Left cardiac atrium (tissue), 4 donors: Measurements from ENCODE around the gene COMTD1. TPM values are rescaled to one million over a fixed set of nuclear protein-coding genes. Genes with fewer than 3 reads are reported as not detected.
"Not testable (repeated sequence)": the region's sequence is repeated elsewhere in the genome, so short reads cannot be mapped to it uniquely, and the experiment has no call there.

ENCODE experiments used
- ATAC-seq, 2 donors: fragments of 200-7000 bp; cut with Tn5 transposase; one replicate each; pipeline ENCODE4 v1.9.1; 2020; ENCODE audit warnings: mild to moderate bottlenecking in 2 of 2, moderate library complexity in 2 of 2
- DNase-seq: peaks from one replicate; pipeline ENCODE4 v3.0.0-alpha.2; 2020
- intact Hi-C, 2 donors: fragments of 100-400 bp; cut with DNase I; formaldehyde crosslinking; loops; one replicate each; pipeline versions ENCODE4 v1.14.1 to v1.15.1; 2022 to 2023
- total RNA-seq, 2 donors: library from RNA; stranded (reverse); fragmentation: NEBNext Ultra II Directional; extraction: Animal tissue kit (Norgen Biotek cat#: 25700); gene quantifications; one replicate each; pipeline ENCODE4 v1.2.1, GENCODE V29; 2021
- donor health status: DM: no; HTN: yes; CAD: no.
- donor health status: DM: no; HTN: yes; CAD: no; lungs with severe emphysema.
- donor health status: DM: yes; HTN: yes; CAD: no.
- donor health status: Dilated cardiomyopathy.

COMTD1 gene
- total RNA-seq, 2 donors from 2014 or later: 22.7 to 28.2 TPM

DNA sequence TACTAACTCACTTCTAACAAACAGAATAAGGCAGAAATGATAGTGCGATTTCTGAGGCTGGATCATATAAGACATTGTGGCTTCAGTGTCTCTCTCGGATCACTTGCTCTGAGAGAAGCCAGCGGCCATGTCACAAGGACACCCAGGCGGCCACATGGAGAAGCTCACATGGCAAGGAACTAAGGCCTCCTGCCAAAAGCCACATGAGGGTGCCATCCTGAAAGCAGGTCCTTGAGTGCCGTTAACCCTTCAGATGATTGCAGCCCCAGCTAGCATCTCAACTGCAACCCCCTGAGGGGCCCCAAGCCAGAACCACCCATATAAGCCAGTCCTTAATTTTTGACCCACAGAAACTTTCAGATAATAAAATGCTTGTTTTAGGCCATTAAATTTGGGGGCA is 32.0 kb downstream of the COMTD1 start:
- DNase-seq (no peak), ATAC-seq (peak; percentile 39 to 59)
- intact Hi-C loops: no loop called here

DNA sequence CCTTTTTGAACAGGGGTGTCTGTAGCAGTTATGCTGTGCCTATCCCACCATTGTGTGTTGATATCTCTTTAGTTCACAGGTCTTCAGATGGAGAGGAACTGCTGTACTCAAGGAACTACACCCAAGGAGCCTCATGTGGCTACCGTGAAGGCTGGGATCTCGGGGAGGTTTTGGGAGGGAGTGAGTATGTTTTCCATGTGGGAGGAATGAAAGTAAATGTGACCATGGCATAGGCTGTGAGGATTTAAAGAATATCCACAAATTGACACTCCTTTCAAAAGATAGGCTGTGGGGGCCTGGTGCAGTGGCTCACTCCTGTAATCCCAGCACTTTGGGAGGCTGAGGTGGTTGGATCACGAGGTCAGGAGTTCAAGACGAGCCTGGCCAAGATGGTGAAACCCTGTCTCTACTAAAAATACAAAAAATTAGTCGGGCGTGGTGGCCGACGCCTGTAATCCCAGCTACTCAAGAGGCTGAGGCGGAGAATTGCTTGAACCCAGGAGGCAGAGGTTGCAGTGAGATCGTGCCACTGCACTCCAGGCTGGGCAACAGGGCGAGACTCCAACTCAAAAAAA is 32.6 kb downstream of the COMTD1 start:
- intact Hi-C loops, DNase-seq: not testable (repeated sequence)
- ATAC-seq: peak in 1 of 2 donors; percentile 17

DNA sequence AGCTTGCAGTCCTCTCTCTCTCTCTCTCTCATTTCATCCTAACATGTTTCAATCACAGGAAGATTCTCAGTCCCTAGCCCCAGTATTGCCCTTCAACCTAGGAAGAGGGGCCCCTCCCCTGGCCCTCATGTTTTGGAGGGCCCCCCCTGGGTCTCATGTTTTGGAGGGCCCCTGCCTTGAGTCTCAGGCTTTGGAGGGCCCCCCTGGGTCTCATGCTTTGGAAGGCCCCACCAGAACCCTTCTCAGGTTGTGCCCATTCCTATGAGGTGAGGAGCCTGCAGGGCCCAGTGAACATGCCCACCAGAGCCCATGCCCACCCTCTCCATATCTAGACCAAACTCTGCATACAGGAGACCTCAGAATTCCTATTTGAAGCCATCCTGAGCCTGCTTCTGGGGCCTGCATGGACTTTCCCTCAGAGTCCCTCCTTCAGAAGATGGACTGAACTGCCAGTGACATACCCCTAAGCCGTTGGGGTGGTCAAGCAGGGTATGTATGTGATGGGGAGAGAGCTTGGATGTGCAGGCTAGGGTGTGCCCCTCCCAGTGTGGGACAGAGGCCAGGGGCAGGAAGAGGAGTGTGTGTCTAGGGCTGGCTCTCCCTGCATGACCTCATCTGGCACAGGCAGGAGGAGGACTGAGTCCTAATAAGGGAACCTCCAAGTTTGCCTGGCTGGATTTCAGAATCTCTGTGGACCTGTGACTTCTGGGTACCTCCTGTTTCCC is 33.3 kb downstream of the COMTD1 start:
- peak; percentile 96 to 97 for ATAC-seq
- intact Hi-C loops: no loop called here
- DNase-seq: peak; percentile 86

DNA sequence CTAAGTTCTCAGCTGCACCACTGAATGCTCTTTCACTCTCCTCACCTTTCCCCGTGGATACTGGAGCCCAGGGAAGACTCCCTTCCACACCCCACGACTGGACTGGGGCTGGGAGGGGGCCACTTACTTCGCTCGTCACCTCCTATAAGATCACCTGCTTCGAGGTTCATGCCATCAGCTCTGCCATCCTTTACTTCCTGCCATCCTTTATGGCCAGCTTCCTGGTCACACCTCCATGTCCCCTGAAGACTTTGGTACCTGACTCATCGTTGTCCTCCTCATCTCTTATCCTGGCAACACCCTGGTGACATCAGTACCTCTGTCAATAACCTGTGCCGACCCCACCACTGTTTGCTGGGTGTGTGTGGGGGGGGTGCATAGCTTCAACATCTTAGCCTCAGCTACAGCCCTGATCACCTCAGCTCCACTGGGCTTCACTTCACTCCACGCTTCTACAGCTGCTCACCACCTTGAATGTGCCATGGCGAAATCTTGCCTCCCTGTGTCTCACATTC is 33.9 kb downstream of the COMTD1 start:
- DNase-seq: no peak
- intact Hi-C loops: no loop called here
- peak in 1 of 2 donors; percentile 4 for ATAC-seq

DNA sequence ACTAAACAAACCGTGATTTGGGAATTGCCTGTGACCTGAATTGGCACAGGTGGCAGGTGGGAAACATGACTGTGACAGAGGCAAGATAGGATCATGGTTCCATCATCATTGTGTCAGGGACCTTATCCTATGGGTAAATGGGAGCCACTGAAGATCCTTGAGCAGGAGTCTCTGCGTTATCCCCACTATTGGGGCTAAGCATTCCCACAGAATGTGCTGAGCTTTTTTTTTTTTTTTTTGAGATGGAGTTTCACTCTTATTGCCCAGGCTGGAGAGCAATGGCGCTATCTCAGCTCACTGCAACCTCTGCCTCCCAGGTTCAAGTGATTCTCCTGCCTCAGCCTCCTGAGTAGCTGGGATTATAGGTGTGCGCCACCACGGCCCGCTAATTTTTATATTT is 35.8 kb downstream of the COMTD1 start:
- ATAC-seq, DNase-seq, intact Hi-C loops: not testable (repeated sequence)

DNA sequence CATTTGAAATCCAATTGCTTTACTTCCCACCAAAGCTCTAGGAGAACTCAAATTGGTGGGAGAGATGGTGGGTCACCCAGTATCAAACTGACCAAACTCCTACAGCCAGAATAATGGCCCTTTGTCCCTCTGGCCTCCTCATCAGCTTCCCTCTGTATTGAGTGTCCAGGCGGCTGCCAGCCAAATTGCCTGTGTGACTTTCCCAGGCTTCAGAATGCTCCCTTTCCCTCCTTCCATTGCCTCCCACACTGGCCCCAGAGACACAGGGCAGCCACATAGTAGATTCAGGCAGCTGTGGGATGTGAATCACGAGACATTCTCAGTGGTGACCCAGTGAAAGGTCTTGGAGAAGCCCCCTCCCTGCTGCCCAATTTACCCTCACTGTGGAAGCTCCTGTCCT is 37.9 kb downstream of the COMTD1 start:
- intact Hi-C loops: no loop called here
- ATAC-seq: peak in 1 of 2 donors; percentile 22
- DNase-seq: peak; percentile 56

DNA sequence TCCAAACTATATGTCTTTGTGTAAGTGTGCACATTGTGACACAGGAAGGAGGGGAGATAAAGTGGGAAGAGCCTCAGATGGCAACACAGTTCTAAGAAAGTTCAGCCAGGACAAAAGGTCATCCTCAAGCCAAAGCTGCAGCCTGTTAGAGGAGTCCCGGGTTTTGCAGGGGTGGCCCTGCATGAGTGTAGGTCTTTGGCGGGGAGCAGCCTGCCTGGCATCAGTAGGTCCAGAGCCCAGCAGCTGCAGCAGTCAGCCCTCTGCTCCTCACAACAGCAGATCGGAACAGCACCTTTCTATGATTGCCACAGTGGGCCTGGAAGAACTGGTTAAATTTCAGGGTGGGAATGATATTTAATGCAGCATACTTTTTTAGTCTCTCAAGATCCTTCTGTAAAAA is 38.7 kb downstream of the COMTD1 start:
- intact Hi-C loops: no loop called here
- ATAC-seq: no peak
- no peak for DNase-seq

DNA sequence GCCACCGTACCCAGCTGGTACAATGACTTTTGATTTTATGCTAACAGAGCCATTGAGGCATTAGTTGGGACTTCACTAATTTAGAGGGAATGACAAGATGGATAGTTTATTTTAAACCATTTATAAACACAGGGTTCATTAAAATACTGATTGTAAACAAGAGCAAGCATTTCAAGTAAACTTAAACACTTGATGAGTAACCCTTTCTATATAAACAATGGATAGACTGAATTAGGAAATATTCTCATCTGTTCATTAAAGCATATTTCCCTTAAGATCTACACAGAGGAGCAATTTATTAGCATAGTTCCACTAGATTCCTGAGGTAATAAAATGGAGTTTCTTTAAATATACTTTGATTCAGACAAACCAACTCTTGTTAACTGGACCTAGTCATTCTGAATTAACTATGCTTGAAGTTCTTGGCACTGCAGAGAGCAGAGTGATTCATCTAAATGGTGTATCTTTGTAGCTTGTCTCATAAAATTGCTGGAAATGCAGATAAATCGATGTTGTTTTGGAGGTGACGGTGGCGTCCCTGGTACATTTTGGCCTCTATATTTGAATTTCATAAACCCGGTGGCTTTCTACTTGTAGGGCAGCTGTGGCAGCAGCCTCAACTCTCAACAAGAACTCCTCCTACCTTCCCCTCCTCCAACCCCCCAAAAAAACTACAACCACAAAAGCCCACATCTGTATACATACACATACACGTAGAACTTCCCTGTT is 40.6 kb downstream of the COMTD1 start:
- ATAC-seq (no peak), DNase-seq (no peak)
- intact Hi-C loops: no loop called here

DNA sequence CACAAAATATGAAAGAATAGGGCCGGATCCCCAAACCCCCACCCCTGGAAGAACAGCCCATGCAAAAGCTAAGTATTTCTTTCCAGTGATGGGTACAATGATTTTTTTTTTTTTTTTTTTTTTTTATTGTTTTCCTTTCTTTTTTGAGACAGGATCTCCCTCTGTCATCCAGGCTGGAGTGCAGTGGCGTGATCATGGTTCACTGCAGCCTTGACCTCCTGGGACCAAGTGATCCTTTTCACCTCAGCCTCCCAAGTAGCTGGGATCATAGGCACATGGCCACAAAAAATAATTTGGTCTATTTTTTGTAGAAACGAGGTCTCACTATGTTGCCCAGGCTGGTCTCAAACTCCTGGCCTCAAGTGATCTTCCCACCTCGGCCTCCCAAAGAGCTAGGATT is 41.1 kb downstream of the COMTD1 start:
- DNase-seq, ATAC-seq, intact Hi-C loops: not testable (repeated sequence)

DNA sequence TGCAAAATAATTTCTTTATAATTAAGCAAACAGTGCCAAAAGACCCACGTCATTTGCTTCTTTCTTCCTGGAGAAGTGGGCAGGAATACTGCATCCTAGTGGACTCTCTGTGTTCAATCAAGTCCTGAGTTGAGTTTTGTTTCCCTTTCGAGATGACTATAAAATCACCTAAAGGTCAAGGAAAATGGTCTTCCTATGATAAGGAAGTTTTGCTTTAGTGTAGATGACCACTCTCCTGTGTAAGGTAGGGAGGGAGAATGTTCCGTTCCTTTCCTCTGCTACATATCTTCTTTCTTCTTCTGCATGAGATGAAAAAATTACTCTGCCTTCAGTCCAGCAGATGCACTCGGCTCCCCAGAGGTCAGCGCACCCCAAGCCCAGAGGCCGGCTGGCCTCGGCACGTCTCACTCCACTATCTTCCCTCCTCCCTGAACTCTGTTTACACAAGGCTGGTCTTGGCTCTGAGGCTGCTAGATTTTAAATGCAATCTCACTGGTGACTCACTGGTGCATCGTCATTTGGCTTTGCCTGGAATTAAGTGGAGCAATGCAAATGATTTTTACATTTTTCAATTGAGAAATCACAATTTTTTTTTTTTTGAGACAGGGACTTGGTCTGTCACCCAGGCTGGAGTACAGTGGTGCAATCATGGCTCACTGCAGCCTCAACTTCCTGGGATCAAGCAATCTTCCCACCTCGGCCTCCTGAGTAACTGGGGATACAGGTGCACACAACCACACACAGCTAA is 43.8 kb downstream of the COMTD1 start:
- peak; percentile 85 to 96 for ATAC-seq
- DNase-seq: peak; percentile 78
- intact Hi-C loops: no loop called here

DNA sequence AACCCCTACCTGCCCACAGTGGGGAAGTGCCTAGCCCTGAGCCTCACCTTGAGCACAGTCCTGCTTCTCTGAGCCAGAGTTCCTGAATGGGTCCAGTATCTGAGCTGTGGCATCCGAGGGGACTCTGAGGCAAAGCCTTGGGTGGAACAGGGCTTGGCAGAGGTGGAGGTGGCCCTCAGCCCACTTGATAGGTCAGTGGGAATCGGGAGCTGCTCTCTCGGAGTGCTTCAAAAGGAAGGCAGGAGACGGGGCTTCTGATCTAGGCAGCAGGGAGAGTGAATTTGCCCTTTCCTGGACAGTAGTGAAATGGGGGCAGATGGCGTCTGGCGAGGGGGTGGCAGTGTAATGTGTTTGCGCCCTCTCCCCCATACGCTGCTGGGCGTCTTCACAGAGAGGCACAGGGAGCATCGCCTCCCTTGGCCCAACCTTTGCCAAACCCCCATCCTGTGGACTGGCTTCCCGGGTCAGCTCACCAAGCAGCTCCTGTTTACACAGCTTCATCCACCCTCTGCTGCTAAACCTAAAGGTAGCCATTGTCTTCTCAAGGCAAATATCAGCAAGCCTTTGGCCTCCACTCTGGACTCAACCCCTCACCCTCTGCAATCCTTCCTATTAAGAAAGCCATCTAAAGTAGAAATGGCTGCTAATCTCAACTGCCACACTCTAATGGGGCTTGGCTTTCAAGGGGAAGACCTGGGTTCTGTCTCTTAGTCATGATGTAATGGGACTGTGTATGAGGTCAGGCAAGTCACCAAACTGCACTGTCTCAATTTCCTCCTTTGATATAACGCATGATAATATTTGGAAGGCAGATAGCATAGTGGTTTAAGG is 46.3 kb downstream of the COMTD1 start:
- DNase-seq: no peak
- intact Hi-C loops: loop anchor here (5.0 to 10.0 kb wide), 3 partner anchors 43 to 75 kb away; partner anchors contain the start of genes COMTD1 (in 1 of the 2) and SAMD8 (in 1 of the 2)
- ATAC-seq: no peak

DNA sequence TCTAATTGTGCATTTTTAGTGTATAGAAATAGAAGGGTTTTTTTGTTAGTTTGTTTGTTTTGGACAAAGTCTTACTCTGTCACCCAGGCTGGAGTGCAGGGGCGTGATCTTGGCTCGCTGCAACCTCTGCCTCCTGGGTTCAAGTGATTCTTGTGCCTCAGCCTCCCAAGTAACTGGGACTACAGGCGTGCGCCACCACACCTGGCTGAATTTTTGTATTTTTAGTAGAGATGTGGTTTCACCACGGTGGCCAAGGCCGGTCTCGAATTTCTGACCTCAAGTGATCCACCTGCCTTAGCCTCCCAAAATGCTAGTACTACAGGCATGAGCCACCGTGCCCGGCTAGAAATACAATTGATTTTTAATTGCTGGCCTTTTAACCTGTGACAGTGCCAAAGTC is 47.2 kb downstream of the COMTD1 start:
- ATAC-seq, DNase-seq: not testable (repeated sequence)
- intact Hi-C loops: loop anchor here (5.0 to 10.0 kb wide), 3 partner anchors 44 to 74 kb away; partner anchors contain the start of genes COMTD1 (in 1 of the 2) and SAMD8 (in 1 of the 2)

DNA sequence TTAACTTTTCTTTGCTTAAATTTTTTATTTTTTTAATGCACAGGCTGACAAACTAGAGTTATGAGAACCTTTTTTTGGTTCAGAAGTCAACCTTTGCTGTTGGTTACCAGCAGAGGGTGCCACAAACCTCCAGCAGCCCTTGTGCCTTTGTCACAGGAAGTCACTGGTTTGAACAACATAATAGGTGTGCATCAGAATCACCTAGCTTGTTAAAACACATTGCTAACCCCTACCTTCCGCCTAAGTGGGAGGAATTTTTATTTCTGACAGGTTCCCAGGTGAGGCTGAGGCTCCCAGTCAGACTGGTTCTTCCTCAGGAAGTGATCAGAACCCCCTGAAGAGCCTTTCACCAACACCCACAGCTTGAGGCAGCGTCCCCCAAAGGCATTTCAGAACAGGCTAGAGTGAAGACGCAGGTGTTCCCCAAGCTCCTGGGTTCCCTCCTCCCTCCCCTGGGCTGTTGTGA is 47.8 kb downstream of the COMTD1 start:
- intact Hi-C loops: loop anchor here (5.0 to 10.0 kb wide), 3 partner anchors 44 to 73 kb away; partner anchors contain the start of genes COMTD1 (in 1 of the 2) and SAMD8 (in 1 of the 2)
- DNase-seq (peak; percentile 45), ATAC-seq (peak; percentile 7 to 21)

DNA sequence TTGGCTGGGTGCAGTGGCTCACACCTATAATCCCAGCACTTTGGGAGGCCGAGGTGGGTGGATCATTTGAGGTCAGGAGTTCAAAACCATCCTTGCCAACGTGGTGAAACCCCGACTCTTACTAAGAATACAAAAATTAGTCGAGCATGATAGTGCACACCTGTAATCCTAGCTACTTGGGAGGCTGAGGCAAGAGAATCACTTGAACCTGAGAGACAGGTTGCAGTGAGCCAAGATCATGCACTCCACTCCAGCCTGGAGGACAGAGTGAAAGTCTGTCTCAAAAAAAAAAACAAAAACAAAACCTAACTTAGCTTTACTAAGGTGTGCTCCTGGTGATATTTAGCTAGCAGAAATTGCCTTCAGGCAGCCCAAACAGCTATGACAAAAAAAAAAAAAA is 49.4 kb downstream of the COMTD1 start:
- intact Hi-C loops: loop anchor here (5.0 to 10.0 kb wide), 3 partner anchors 46 to 72 kb away; partner anchors contain the start of genes COMTD1 (in 1 of the 2) and SAMD8 (in 1 of the 2)
- ATAC-seq (no peak), DNase-seq (no peak)
